HL-60 (cell line): ENCODE data around the gene EXOSC9.

Experiments
- DNase-seq, 2 experiments: peaks; one replicate each; pipeline ENCODE4 v3.0.0-alpha.2; 2010 to 2020; ENCODE audit warnings: low read depth in 1 of 2, low spot score in 1 of 2
- H3K27ac ChIP-seq: fragments of 250-450 bp; sonication (Bioruptor Pico); replicated peaks from 2 replicates; pipeline ENCODE4 v1.5.1; 2020; ENCODE audit warnings: mild to moderate bottlenecking, moderate library complexity
- H3K27me3 ChIP-seq: fragments of 250-450 bp; sonication (Bioruptor Pico); 2 replicates; pipeline ENCODE4 v1.5.1; 2021; ENCODE audit warnings: mild to moderate bottlenecking, moderate library complexity; ENCODE audit not compliant: insufficient read depth, poor library complexity, severe bottlenecking
- H3K4me3 ChIP-seq: replicated peaks from 2 replicates; pipeline ENCODE4 v1.5.1; 2011; ENCODE audit warnings: mild to moderate bottlenecking, control low read depth, low read length; ENCODE audit not compliant: insufficient read depth
- GABPA ChIP-seq: IDR thresholded peaks from 2 replicates; pipeline ENCODE4 v1.6.1; 2012; ENCODE audit warnings: low read depth
- POLR2AphosphoS5 ChIP-seq: IDR thresholded peaks from 2 replicates; pipeline ENCODE4 v1.6.1; 2012; ENCODE audit warnings: low read depth
- SPI1 ChIP-seq: IDR thresholded peaks from 2 replicates; pipeline ENCODE4 v1.6.1; 2012; ENCODE audit warnings: low read depth, mild to moderate bottlenecking, borderline replicate concordance
- TF ChIP-seq, protein P1 (sequence below): IDR thresholded peaks from 2 replicates; pipeline ENCODE4 v1.6.1; 2012; ENCODE audit warnings: low read depth; ENCODE audit not compliant: insufficient replicate concordance
- TF ChIP-seq, protein P2 (sequence below): IDR thresholded peaks from one replicate; pipeline ENCODE4 v1.5.1; 2011; ENCODE audit warnings: low read length, control low read depth, inconsistent platforms; ENCODE audit not compliant: insufficient read depth

EXOSC9 gene

DNA sequence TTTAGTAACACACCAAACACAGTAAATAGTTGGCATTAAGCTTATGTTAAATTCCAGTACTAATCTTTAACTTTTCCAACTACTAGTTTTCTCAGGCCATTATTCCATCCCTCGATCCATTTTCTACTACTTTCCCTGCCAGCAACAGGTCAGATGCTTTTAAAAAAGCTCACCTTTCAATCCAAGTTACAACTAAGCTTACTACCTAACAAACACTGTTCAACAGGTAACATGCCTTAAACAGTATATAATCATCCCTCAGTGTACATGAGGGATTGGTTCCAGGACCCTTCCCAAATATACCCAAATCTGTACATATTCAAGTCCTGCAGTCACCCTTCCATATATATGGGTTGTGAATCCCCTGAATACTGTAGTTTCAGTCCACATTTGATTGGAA is 17.1 kb downstream of the EXOSC9 start:
- TF ChIP-seq, protein P1, sequence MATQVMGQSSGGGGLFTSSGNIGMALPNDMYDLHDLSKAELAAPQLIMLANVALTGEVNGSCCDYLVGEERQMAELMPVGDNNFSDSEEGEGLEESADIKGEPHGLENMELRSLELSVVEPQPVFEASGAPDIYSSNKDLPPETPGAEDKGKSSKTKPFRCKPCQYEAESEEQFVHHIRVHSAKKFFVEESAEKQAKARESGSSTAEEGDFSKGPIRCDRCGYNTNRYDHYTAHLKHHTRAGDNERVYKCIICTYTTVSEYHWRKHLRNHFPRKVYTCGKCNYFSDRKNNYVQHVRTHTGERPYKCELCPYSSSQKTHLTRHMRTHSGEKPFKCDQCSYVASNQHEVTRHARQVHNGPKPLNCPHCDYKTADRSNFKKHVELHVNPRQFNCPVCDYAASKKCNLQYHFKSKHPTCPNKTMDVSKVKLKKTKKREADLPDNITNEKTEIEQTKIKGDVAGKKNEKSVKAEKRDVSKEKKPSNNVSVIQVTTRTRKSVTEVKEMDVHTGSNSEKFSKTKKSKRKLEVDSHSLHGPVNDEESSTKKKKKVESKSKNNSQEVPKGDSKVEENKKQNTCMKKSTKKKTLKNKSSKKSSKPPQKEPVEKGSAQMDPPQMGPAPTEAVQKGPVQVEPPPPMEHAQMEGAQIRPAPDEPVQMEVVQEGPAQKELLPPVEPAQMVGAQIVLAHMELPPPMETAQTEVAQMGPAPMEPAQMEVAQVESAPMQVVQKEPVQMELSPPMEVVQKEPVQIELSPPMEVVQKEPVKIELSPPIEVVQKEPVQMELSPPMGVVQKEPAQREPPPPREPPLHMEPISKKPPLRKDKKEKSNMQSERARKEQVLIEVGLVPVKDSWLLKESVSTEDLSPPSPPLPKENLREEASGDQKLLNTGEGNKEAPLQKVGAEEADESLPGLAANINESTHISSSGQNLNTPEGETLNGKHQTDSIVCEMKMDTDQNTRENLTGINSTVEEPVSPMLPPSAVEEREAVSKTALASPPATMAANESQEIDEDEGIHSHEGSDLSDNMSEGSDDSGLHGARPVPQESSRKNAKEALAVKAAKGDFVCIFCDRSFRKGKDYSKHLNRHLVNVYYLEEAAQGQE, result no peak
- TF ChIP-seq GABPA (no peak), POLR2AphosphoS5 (no peak), SPI1 (no peak)
- TF ChIP-seq, protein P2, sequence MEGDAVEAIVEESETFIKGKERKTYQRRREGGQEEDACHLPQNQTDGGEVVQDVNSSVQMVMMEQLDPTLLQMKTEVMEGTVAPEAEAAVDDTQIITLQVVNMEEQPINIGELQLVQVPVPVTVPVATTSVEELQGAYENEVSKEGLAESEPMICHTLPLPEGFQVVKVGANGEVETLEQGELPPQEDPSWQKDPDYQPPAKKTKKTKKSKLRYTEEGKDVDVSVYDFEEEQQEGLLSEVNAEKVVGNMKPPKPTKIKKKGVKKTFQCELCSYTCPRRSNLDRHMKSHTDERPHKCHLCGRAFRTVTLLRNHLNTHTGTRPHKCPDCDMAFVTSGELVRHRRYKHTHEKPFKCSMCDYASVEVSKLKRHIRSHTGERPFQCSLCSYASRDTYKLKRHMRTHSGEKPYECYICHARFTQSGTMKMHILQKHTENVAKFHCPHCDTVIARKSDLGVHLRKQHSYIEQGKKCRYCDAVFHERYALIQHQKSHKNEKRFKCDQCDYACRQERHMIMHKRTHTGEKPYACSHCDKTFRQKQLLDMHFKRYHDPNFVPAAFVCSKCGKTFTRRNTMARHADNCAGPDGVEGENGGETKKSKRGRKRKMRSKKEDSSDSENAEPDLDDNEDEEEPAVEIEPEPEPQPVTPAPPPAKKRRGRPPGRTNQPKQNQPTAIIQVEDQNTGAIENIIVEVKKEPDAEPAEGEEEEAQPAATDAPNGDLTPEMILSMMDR, result no peak
- no peaks in the 10 kb centered on the region for H3K27me3 ChIP-seq
- H3K27ac ChIP-seq, result no peak overlapping the region
- DNase-seq, result no peak
- H3K4me3 ChIP-seq, result no peak overlapping the region

DNA sequence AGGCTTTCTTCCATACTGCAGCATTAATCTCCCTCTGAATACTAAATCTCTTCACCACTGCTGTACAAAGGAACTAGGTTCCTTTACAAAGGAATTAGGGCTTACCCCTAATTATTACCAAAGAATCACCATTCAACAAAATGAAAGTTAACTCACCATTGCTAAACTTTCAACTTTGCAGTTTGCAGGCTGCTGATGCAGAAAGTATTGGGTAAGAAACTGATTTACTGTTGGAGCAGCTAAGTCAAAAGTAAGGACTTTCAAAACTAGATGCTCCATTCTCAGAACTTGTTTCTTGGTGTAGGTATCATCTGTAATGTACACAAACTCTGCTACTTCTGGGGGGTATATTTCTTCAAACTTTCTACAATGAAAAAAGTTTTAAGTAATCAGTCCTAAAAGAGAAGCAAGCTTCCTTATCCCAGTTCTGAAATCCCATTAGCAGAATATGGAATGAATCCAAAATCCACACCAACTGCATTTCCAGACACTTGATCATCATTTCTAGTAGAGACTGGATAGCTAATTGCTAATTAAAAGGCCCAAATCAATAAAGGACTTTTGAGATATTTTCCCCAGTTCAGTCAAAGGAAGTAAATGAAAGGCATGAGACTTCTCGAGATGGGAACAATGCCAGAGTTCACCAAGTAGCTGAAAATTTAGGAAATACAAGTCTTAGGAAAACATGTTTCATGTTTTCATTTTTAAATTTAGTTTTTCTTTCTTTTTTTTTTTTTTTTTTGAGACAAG is 18.3 kb downstream of the EXOSC9 start:
- TF ChIP-seq POLR2AphosphoS5 (no peak), GABPA (no peak), SPI1 (no peak)
- TF ChIP-seq, protein P1, result no peak
- TF ChIP-seq, protein P2, result no peak
- Histone ChIP-seq H3K27ac (no peak overlapping the region), H3K4me3 (no peak overlapping the region), H3K27me3 (no peaks in the 10 kb centered on the region)
- DNase-seq, result no peak

DNA sequence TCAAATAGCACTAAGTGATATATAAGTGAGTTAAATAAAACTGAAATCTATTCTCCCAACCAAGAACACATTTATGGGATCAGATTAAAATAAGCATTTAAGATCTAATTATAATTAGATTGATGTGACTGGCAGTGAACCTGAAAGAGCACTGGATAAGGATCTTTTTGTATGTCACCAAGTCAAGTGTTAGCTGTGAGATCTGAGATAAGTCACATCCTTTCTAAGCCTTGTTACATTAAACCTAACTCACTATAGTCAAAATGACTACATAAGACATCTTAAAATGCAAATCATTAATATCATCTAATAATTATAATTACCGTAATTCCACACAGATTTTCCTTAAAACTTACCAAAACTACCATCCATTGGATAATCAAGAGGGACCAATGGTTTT is 20.9 kb downstream of the EXOSC9 start:
- no peak for TF ChIP-seq GABPA
- TF ChIP-seq, protein P1, result no peak
- no peak for TF ChIP-seq SPI1
- TF ChIP-seq, protein P2, result no peak
- no peak for TF ChIP-seq POLR2AphosphoS5
- DNase-seq, result no peak
- H3K4me3 ChIP-seq, result peak overlapping the region; percentile 99
- H3K27me3 ChIP-seq, result no peaks in the 10 kb centered on the region
- H3K27ac ChIP-seq, result no peak overlapping the region; the same call in 1 of the 2 replicates
